Measurements from ENCODE around the gene LRRC74B. TPM values are rescaled to one million over a fixed set of nuclear protein-coding genes. Genes with fewer than 3 reads are reported as not detected.

LRRC74B gene
- not detected for total RNA-seq

GRCh38 chr22:21045585-21046294, at the start of gene LRRC74B:
Gene LRRC74B, plus strand, starts transcription at chr22:21045946. Its CDS starts 41 bp downstream, at chr22:21045987.
- peak within 1 kb of the TSS; percentile 25 to 54 for H3K4me3 ChIP-seq
- H3K4me1 ChIP-seq, result peaks cover 0 to 21% (median 11%) of the 10 kb centered on the region in 3 donors
- WGBS, 2 donors (ENCODE audit: low coverage in 1 of 2), result 0% methylated on average over 3 of the region's 47 CpGs; no CpG with 5 or more reads in 1 of the 2 donors
- peak; percentile 97 for ATAC-seq
- H3K36me3 ChIP-seq, result no peaks in the 10 kb centered on the region
- no peaks in the 10 kb centered on the region for H3K27me3 ChIP-seq
- TF ChIP-seq EP300 (IDR thresholded peaks at IDR 0.05), result no peak
- TF ChIP-seq POLR2AphosphoS5 (IDR thresholded peaks at IDR 0.05), result no peak
- TF ChIP-seq POLR2A (IDR thresholded peaks at IDR 0.05), result no peak
- TF ChIP-seq CTCF (IDR thresholded peaks at IDR 0.05), result no peak
- H3K9me3 ChIP-seq, result no peaks in the 10 kb centered on the region
- H3K27ac ChIP-seq, result peak within 1 kb of the TSS in 1 of 4 donors; percentile 34

- WGBS, 2 donors (ENCODE audit: low coverage in 1 of 2), result no CpG with 5 or more reads among the region's 10 CpGs
- TF ChIP-seq EP300 (IDR thresholded peaks at IDR 0.05) (no peak), POLR2AphosphoS5 (IDR thresholded peaks at IDR 0.05) (no peak), CTCF (IDR thresholded peaks at IDR 0.05) (no peak), POLR2A (IDR thresholded peaks at IDR 0.05) (no peak)
- ATAC-seq, result no peak
- Histone ChIP-seq H3K27me3 (no peaks in the 10 kb centered on the region), H3K27ac (no peak overlapping the region), H3K4me3 (no peak overlapping the region), H3K4me1 (peaks cover 0 to 30% (median 17%) of the 10 kb centered on the region in 3 donors), H3K36me3 (peaks cover 0 to 95% of the 10 kb centered on the region in 2 donors), H3K9me3 (no peaks in the 10 kb centered on the region)
These were observed 49.7 kb upstream of the LRRC74B start for GRCh38 chr22:20996031-20996410.

- Histone ChIP-seq H3K4me3 (no peak overlapping the region), H3K9me3 (no peaks in the 10 kb centered on the region), H3K27me3 (no peaks in the 10 kb centered on the region), H3K27ac (no peak overlapping the region), H3K4me1 (peaks cover 0 to 34% (median 19%) of the 10 kb centered on the region in 3 donors), H3K36me3 (peaks cover 0 to 86% of the 10 kb centered on the region in 2 donors)
- TF ChIP-seq POLR2AphosphoS5 (IDR thresholded peaks at IDR 0.05), result no peak
- no peak for TF ChIP-seq EP300 (IDR thresholded peaks at IDR 0.05)
- no peak for TF ChIP-seq CTCF (IDR thresholded peaks at IDR 0.05)
- TF ChIP-seq POLR2A (IDR thresholded peaks at IDR 0.05), result no peak
- no peak for ATAC-seq
- WGBS, 2 donors (ENCODE audit: low coverage in 1 of 2), result 100% methylated on average over 1 of the region's 27 CpGs; no CpG with 5 or more reads in 1 of the 2 donors
These were observed 48.9 kb upstream of the LRRC74B start for GRCh38 chr22:20996598-20997535.

GRCh38 chr22:20997536-20998257, 48.0 kb upstream of the LRRC74B start:
- TF ChIP-seq POLR2A (IDR thresholded peaks at IDR 0.05), result no peak
- no peak for TF ChIP-seq POLR2AphosphoS5 (IDR thresholded peaks at IDR 0.05)
- no peak for TF ChIP-seq CTCF (IDR thresholded peaks at IDR 0.05)
- no peak for TF ChIP-seq EP300 (IDR thresholded peaks at IDR 0.05)
- peak overlapping the region in 1 of 4 donors; percentile 11 for H3K27ac ChIP-seq

More at GRCh38 chr22:20997536-20998257, 48.0 kb upstream of the LRRC74B start:
- Histone ChIP-seq H3K4me3 (no peak overlapping the region), H3K4me1 (peaks cover 0 to 35% (median 19%) of the 10 kb centered on the region in 3 donors), H3K27me3 (no peaks in the 10 kb centered on the region), H3K36me3 (peaks cover 0 to 78% of the 10 kb centered on the region in 2 donors), H3K9me3 (no peaks in the 10 kb centered on the region)
- no peak for ATAC-seq
- WGBS, 2 donors (ENCODE audit: low coverage in 1 of 2), result 72% methylated on average over 4 of the region's 13 CpGs; no CpG with 5 or more reads in 1 of the 2 donors

All from gastroesophageal sphincter (tissue), 4 donors.